ENCODE measurements around the gene DAPK3. TPM values are rescaled to one million over a fixed set of nuclear protein-coding genes. Genes with fewer than 3 reads are reported as not detected.

DAPK3 gene
- total RNA-seq, 2 experiments from 2014 or later = 42.3 to 42.5 TPM

- POLR2A ChIA-PET = interaction anchor here (7.7 kb wide), 1 partner anchor 11 kb away, joined by 64 read pairs; the partner anchor contains the start of gene DAPK3
- CTCF ChIA-PET = interaction anchor here (0.8 to 1.2 kb wide), 2 partner anchors 8 to 11 kb away, joined by 3 to 6 read pairs; no protein-coding TSS in a partner anchor
Measured at GRCh38 chr19:3982701-3983541, 12.0 kb upstream of the DAPK3 start.

- ChIA-PET POLR2A (interaction anchor here (7.7 kb wide), 1 partner anchor 10 kb away, joined by 64 read pairs; the partner anchor contains the start of gene DAPK3), CTCF (interaction anchor here (0.8 kb wide), 1 partner anchor 10 kb away, joined by 3 read pairs; no protein-coding TSS in a partner anchor)
Measured at GRCh38 chr19:3981736-3982681, 11.1 kb upstream of the DAPK3 start.

DNA sequence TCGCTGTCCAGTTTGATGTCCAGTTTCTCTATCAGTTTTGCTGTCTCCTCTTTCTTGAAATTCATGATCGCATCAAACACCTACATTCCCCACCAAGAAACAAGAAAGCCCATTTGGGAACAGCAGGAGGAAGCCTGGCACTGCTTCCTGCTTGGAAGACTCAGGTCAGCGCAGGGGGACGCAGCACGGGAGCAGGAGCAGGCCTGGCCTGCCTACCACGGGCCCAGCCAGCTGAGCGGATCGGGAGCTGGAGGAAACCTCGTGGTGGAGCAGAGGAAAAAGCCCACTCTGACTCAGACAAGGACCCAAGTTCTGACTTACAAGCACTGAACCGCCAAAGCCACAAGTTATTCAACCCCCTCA, 10.5 kb upstream of the DAPK3 start:
- ChIA-PET POLR2A (interaction anchor here (7.7 kb wide), 1 partner anchor 10 kb away, joined by 64 read pairs; the partner anchor contains the start of gene DAPK3), CTCF (no interaction called here)

DNA sequence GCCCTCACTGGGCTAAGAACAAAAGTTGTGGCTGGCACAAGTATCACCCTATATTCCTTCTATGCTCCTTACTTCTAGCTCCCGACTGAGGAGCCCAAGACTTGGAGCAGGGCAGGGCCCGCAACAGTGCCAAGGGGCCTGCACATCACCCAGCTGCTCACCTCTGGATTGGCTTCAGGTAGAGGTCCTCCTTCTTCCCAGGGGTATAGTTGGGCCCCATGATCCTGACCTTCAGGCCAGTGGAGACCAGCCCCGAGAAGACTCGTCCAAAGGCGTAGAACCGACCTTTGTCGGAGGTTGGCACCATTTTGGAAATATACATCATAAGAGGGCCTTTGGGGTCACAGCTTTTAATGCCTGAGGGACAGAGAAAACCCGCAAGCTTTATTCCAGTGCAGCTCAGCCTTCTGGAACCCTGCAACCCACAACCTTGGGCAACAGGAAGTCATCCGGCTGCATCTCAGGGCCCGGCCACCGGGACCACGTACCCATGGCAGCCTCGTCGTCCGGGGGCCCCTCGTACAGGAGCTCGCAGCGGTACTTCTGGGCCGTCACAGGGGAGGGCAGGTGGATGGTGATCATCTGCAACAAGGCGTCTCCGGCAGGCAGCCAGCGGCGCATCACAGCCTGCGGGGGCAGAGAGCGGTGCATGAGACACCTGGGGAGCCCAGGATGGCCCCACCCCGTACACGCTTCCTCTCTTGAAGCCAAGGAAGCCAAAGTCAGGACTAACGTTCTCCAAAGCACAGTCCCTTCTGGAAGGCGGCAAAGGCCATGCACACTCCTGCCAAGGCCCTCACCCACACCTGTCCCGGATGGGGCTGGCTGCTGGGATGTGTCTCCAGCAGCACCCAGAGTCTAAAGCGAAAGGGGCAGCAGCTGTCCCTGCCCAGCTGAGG, 9.7 kb upstream of the DAPK3 start:
- ChIA-PET CTCF (interaction anchor here (0.9 kb wide), 1 partner anchor 10 kb away, joined by 3 read pairs; the partner anchor contains the start of gene DAPK3), POLR2A (interaction anchor here (7.7 kb wide), 1 partner anchor 9 kb away, joined by 64 read pairs; the partner anchor contains the start of gene DAPK3)

GRCh38 chr19:3979674-3980352, 8.9 kb upstream of the DAPK3 start:
- ChIA-PET POLR2A (interaction anchor here (0.5 to 7.7 kb wide), 3 partner anchors 8 to 21 kb away, joined by 7 to 64 read pairs (median 22); partner anchors contain the start of gene DAPK3), CTCF (interaction anchor here (0.9 kb wide), 1 partner anchor 9 kb away, joined by 3 read pairs; the partner anchor contains the start of gene DAPK3)

- CTCF ChIA-PET = interaction anchor here (0.6 kb wide), 1 partner anchor 85 kb away, joined by 3 read pairs; no protein-coding TSS in a partner anchor
- POLR2A ChIA-PET = interaction anchor here (0.5 to 7.7 kb wide), 3 partner anchors 7 to 21 kb away, joined by 7 to 64 read pairs (median 22); partner anchors contain the start of gene DAPK3
Measured at GRCh38 chr19:3979289-3979673, 8.4 kb upstream of the DAPK3 start.

GRCh38 chr19:3978145-3978544, 7.2 kb upstream of the DAPK3 start:
- POLR2A ChIA-PET = interaction anchor here (0.6 kb wide), 1 partner anchor 10 kb away, joined by 3 read pairs; no protein-coding TSS in a partner anchor
- CTCF ChIA-PET = no interaction called here

DNA sequence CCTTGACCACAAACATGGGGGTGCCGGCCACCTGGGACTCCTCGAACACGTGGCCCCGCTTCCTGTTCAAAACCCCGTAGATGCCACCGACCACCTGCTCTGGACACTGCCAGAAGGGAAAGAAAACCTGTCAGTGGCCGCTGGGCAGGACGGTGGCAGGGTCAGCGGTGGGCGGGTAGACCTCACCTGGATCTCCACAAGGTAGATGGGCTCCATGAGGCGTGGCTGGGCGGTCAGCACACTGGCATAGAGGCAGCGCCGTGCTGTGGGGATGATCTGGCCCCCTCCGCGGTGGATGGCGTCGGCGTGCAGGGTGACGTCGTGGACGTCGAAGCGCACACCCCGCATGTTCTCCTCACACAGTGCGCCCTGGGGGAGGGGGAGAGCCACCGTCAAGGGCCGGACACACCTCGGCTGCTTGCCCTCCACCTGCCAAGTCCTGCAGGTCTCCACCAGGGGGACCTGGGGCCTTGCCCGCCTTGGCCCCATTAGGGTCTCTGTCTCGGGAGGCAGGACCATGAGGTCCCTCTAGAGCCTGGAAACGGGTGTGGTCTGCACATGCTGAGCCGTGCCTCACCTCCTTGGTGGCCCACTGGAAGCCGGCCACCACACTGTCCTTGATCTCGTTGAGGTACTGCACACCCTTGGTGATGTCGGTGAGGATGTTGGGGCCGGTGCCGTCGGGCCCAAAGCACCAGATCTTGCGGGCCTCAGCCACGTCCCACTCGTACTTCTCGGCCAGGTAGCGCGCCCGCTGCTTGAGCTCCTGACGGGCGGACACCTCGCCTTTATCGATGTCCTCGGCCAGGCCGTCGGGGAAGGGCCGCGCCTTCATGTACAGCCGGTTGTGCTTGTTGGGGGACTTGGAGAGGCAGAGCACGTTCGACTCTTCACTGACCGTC, 6.6 kb upstream of the DAPK3 start:
- POLR2A ChIA-PET = interaction anchor here (0.6 to 0.9 kb wide), 2 partner anchors 8 to 10 kb away, joined by 3 read pairs; partner anchors contain the start of gene EEF2
- CTCF ChIA-PET = no interaction called here

DNA sequence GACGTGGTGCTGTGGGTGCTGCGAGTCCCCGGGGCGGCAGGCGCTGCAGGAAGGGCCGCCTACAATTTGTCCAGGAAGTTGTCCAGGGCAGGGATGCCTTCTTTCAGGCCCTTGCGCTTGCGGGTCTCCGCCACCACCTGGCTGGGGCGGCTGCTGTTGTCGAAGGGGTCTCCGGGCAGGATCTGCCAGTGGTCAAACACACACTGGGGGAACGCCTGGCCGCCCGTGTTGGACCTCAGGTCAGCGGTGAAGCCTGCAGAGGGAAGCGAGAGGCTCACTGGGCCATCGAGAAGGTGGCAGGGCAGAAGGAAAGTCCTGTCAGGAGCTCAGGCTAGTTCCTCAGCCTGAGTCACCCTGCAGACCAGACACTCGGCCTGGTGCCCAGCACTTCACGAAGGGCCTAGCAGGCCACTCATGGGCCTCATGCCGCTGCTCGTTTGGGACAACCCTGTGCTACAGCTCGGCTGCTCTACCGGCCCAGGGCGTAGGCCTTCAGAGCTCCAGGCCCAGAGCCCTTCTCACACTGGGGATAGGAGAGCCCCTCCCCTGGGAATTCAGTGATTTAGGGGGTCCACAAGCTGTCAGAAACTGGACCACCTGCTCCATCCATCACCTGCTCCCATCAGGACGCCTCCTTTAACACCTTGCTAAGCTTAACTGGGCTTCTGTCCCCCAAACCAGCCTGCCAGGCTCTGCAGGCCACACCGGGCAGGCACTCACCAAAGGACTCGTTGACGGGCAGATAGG, 5.8 kb upstream of the DAPK3 start:
- CTCF ChIA-PET = interaction anchor here (1.7 kb wide), 1 partner anchor 9 kb away, joined by 6 read pairs; the partner anchor contains the start of gene EEF2

GRCh38 chr19:3975637-3976087, 4.8 kb upstream of the DAPK3 start:
- POLR2A ChIA-PET = interaction anchor here (0.9 to 1.9 kb wide), 2 partner anchors 9 to 12 kb away, joined by 3 to 6 read pairs; no protein-coding TSS in a partner anchor
- CTCF ChIA-PET = interaction anchor here (0.7 to 1.7 kb wide), 5 partner anchors 8 to 441 kb away, joined by 3 to 6 read pairs (median 4); partner anchors contain the start of gene EEF2

More for the DNA sequence above, 5.8 kb upstream of the DAPK3 start:
- POLR2A ChIA-PET = interaction anchor here (0.9 to 1.9 kb wide), 2 partner anchors 8 to 9 kb away, joined by 3 to 6 read pairs; partner anchors contain the start of gene EEF2

DNA sequence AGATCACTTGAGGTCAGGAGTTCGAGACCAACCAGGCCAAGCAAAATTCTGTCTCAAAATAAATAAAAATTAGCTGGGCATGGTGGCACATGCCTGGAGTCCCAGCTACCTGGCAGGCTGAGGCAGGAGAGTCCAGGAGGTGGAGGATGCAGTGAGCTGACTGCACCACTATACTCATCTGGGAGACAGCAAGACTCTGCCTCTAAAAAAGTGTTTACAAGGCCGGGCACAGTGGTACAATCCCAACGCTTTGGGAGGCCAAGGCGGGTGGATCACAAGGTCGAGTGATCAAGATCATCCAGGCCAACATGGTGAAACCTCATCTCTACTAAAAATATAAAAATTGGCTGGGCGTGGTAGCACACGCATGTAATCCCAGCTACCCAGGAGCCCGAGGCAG, 4.2 kb upstream of the DAPK3 start:
- CTCF ChIA-PET = interaction anchor here (0.7 to 1.7 kb wide), 5 partner anchors 9 to 441 kb away, joined by 3 to 6 read pairs (median 4); partner anchors contain the start of gene EEF2

GRCh38 chr19:3970313-3970807, 539 bp downstream of the DAPK3 start:
- POLR2A ChIA-PET = interaction anchor here (0.6 to 3.2 kb wide), 3 partner anchors 12 to 944 kb away, joined by 3 to 64 read pairs (median 13); partner anchors contain the start of gene EEF2
- CTCF ChIA-PET = interaction anchor here (0.6 to 1.7 kb wide), 6 partner anchors 10 to 343 kb away, joined by 3 to 6 read pairs (median 4); partner anchors contain the start of genes CACTIN, EEF2 and MRPL54

More for the DNA sequence above, 4.2 kb upstream of the DAPK3 start:
- POLR2A ChIA-PET = interaction anchor here (0.9 to 1.9 kb wide), 2 partner anchors 9 to 12 kb away, joined by 3 to 6 read pairs; no protein-coding TSS in a partner anchor

DNA sequence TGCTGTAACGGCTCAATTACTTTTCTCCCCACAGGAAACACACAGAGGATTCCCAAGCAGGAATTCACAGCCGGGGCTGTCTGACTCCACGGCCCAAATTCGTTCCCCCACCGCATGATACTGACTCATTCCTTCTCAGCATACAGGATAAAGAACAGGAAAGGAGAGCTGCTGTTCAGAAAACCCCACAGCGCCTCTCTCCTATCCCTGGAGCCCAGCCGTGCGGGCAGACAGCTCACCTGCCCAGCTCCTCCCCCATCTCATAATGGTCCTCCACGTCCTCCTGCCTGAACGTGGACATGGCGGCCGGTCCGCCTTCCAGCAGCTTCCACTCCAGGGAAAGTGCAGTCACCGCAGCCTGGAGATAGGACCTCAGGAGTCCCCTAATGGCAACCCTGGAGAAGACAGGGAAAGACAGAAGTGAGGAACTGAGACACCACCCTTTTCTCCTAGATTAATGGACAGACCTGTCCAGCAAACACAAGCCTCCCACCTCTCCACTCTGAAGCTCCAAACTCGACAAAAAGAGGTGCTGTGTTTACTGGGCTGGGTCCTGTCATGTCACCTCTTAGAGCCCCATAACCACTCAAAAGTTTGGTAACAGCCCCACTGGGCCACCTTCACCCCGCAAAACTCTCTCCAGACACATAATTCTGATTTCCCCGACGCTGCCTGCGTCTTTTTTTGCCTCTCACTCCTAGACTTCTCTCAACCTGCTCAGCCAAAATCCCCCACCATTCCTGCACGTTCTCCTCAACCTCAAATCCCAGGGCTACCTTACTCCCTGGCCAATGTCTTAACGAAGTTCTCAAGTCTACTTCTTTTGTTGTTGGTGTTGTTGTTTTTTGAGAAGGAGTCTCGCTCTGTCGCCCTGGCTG, 1.2 kb downstream of the DAPK3 start:
- ChIA-PET CTCF (interaction anchor here (0.5 to 0.9 kb wide), 2 partner anchors 18 to 944 kb away, joined by 4 read pairs; no protein-coding TSS in a partner anchor), POLR2A (interaction anchor here (1.8 kb wide), 1 partner anchor 15 kb away, joined by 7 read pairs; the partner anchor contains the start of gene EEF2)

Data from activated CD8-positive, alpha-beta memory T cell treated with anti-CD3 and anti-CD28 coated beads for 36 hours (primary cell).